Activated CD4-positive, CD25-positive, alpha-beta regulatory T cell treated with anti-CD3 and anti-CD28 coated beads, Interleukin-2, amount 50 U/mL, for 72 hours (primary cell): Measurements from ENCODE around the gene CCDC92B.

Source experiments
- DNase-seq: peaks from one replicate; pipeline ENCODE4 v3.0.0; 2021

Gene CCDC92B

DNA sequence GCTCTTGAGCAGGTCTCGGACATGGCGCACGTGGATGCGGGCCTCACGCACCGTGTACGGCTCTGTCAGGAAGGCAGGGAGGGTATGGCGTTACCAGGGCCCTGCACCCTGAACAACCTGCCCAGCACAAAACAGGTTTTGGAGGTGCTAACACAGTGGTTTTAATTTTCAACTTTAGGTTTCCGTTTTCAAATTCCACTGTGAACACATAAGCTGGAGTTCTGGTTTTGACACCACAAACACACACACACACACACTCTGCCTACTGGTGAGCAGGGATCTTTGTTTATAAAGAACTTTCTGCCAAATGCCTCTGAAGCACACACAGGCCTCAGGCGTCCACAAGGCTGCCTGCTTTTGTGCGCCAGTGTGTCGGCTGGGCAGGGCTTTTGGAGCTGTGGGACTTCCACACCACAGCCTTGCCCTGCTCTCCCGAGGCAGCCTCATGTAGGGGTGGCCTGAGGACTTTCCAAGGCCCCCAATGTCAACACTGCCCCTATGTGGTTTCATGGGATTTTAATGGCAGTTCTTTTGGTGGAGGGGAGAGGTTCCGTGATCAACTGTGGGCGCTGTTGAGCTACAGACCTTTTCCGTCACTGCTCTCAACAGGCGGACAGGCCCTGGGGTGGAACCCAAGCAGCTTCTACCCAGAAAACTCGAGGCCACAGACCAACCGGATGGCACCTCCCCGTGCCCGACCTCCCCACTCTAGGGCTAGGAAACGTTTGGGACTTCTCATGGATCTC, 47.3 kb downstream of the CCDC92B start:
- no peak for DNase-seq

DNA sequence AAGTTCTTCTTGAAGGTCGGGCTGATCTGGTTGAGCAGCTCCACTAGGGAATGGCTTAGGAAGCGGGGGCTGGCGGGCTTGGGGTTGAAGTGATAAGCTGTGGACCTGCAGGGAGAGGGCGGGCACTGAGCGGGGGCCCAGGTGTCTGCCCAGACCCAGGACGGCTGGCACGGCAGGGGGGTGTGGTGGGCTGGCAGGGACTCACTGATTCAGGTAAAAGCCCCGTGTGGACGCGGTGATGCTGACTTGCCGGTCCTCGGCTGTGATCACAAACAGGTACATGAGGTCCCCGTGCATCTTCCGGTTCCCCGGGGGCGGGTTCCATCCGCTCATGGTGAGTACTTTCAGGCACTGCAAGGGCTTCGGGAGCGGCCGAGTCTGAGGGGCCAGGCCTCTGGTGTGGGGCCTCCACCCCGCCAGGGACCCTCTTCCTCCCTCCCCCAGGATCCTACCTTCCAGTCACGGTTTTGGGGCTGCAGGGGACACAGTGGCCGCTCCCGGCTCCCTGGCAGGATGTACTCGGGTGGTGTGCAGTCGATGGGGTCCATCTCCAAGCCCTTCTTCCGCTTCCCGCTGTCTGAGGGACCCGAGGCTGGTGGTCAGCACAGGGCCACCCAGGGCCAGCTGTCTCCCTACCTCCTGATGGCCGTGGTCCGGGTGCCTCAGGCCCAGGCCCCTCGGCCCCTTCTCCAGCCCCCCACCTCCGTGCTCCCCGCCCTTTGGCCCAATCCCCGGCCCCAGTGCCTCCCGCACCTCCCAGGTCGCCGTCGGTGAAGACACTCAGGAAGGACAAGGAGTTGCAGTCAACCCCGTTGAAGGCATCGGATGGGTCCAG, 48.1 kb downstream of the CCDC92B start:
- no peak for DNase-seq

DNA sequence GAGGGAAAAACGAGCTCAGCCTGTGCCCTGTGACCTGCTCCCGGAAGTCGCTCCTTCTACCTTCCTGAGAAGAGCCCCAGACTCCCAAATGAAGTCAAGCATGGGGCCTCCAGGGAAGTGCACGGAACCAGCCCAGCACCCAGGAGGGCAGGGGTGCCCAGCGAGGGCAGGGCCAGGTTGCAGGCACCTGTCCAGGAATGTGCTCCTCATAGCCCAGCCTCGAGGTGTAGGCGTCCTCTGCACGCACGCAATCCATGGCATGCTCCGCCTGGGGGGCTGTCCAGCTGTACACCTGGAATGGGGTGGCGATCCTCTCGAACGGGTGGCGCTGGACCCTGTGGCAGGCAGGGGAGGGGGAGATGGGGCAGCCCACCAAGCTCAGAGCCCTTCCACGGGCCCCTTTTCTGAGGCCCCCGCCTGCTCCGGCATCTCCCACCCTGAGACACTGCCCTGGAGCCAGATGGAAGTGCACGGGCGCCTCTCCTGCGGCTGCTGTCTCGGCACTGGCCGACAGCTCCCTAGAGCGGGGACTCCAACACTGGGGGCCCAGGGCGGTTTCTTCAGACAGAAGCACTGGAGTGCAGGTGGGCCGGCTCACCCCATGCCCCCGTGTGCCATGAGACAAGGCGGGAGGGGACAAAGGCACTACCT, 48.8 kb downstream of the CCDC92B start:
- peak; percentile 16 for DNase-seq

DNA sequence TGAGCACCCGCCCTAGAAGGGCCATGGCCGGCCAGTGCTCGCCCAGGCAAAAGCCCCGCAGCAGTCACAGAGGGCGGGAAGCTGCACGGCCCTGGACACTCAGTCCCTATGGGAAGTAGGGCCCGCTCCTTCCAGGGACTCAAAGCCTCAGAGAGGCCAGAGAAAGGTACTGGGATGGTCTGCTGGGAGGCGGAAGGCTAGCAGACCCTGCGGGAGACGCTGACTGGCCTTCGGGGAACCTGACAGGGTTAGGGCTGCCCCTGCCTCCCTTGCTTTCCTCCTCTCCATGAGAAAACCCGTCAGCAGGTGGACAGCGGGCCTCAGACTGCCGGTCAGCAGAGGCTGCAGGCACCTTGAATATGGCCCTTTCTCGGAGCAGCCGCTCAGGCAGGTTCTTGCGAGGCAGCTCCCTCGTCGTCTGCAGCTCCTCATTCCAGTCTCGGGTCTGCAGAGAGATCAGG, 49.4 kb downstream of the CCDC92B start:
- DNase-seq: peak; percentile 17

DNA sequence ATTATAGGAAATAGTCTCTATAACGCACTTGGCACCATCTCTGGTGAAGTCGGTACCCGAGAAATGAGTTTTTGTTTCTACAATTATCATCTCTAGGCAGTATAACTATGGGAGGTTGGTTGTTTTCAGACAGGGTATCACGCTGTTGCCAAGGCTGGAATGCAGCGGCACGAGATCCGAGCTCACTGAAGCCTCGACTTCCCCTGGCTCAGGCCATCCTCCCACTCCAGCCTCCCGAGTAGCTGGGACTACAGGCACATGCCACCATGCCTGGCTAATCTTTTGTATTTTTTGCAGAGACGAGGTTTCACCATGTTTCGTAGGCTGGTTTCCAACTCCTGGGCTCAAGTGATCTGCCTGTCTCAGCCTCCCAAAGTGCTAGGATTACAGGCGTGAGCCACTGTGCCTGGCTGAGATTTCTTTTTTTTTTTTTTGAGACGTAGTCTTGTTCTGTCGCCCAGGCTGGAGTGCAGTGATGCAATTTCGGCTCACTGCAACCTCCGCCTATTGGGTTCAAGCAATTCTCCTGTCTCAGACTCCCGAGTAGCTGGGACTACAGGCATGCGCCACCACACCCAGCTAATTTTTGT, 50.1 kb downstream of the CCDC92B start:
- DNase-seq: peak; percentile 16

DNA sequence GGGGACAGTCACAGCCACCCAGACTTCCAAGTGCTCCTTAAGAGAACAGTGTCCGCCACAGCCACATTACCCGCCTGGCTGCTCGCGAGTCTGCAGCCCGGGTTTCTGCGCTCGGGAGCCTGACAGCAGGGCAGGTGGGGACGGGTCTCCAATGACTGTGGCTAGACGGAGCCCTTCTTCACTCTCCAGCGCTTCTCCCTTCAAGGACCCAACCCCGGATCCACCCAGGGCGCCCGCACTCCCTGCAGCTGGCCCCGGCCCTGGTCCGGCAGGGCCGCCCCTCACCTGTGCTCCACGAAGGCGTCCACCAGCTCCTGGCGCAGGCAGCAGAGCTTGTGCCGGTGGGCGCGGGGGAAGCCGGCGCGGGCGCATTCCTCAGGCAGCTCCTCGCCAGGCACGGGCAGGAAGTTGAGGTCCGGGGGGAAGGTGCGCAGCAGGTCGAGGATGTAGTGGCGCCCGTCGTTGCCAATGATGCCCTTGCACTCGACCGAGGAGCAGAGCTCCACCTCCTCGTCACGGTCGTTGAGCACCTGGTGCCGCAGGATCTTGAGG, 51.8 kb downstream of the CCDC92B start:
- DNase-seq: no peak

DNA sequence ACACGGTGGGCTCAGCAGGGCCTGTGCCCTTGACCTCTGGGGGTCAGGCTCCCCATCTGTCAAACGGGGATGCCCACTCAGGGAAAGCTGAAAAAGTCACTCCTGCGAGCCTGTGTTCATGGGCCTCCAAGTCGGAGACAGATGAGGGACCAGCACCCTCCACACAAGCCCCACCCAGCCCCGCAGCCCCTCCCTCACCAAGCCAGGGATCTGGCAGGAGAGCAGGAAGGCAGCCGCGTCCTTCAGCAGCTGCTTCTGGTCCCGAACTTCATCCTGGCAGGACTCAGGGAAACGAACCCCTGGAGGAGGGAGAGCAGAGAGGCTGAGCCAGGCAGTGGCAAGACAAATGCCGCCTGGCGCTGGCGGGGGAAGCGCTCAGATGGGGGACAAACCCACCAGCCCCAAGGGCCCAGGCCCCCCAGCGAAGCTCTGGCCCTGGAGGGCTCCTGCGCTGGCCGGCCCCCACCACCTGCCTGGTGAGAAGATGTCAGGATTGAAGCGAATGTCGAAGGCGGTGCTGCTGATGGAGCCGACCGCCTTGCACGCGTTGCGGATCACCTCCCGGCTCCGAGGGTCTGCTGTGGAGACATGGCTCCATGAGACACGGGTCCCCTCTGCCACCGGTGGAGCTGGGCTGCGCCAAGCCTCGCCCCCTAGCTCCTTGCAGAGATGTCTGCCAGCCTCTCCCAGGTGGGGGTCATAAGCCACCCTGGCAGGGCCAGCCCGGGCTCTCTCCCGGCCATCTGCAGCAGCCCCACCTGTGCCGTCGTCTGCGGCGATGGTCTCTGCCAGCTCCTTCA, 53.3 kb downstream of the CCDC92B start:
- DNase-seq: no peak

DNA sequence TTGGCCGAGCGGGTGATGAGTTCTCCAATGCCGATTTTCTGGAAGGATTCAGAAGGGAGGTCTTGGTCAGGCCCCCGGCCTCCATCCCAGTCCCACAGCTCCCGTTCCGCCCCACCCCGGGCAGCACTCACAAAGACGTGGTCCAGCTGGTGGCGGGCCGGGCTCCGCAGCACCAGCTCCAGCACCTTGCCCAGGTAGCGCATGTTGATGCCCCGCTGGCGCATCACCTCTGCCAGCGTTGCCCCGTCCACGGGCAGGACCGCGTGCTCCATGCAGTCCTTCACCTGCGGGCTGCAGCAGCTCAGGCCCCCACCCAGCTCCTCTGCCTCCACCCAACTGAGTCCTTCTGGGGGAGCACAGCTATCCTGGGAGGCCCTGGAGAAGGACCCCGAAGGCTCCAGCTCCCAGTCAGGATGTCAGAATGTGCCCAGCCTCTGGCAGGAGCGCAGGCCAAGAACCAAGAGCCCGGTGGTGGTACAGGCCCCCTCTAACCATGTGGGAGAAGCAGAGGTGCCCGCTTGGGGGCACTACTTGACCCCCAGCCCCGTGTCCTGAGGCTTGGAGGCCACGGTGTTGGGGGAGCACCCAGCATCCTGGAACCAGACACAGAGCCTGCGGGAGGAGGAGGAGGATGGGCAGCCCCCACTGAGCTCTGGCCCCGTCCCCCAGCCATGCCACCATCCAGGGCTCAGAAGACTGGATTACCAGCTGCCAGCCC, 54.0 kb downstream of the CCDC92B start:
- no peak for DNase-seq

DNA sequence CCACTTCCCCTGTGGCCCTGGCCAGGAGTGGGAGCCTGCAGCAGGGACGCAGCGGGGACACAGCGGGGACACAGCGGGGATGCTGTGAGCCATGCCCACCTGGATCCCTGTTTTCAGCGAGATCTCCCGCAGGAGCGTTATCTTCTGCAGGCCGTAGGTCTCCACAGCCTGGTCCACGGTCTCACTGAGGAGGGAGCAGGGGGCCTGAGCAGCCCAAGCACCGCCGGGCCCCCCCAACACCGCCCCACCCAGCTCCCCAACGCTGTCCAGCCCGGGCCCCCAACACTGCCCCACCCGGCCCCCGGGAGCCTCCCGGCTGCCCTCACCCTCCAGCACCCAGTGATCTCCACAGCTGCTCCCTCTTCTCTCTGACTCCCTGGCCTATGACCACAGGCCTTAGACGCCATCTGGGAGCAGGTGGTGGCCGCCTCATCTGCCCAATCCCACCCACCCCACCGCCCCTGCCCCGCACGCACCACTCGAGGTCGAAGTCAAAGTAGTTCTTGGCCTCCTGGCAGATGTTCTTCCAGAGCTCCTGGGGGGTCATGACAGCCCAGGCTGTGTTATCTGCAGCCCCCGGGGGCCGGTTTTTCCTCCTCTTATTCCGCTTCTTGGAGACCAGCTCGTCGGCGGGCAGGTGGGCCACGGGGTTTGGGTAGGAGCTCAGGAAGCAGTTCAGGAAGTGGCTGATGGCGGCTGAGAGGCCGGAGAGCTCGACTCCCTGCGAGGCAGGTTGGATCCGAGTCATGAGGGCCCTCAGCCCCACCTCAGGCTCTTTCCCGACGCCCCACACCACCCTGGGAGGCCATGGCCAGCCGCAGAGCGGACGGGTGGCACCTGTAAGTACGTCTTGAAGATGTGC, 54.8 kb downstream of the CCDC92B start:
- DNase-seq: no peak

DNA sequence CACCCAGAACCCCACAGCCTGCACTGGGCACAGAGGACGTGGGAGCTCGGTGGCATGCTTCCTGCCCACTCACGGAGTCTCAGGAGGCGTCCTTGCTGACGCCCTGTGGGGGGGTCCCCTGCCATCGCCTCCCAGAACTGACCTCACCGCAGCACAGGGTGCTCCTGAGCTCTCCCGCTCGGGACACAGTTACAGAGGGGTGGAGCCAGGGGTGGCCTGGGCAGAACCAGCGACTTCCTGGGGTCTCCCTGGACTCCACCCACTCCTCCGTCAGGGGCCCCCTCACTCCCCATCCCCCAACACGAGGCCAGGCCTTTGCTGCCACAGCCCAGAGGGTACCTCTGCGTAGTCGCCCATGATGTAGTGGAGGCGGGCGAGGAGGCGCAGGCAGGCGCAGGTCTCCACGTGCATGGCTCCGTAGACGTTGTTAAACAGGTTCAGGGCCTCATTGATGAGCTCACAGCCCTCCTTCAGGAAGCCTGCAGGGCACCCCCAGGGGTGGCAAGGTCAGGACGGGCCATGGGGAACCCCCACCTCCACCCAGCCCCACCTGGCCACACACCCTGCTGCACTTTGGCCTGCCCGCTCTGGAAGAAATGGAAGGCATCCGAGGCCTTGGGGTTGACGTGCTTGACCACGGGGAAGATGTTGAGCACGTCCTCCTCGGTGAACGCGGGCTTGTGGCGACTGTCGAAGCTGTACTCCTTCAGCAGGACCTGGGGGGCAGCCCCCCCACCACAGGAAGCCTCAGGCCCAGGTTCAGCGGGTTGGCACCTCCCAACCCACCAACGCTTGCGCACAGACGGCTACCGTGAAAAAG, 55.7 kb downstream of the CCDC92B start:
- no peak for DNase-seq

DNA sequence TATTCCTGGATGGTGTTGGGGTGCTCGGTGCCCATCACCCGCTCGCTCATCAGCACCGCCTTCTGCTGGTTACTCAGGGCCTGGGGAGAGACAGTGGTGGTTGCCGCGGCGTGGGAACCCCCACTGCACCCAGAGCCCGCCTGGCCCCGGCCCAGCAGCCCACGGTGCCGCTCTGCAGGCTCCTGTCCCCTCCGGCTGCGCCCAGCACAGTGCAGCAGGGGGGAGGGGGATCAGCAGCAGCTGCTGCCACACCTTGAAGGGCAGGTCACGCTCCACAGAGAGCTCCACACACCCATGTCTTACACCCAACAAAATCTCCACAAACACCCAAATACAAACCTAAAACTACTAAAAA, 56.7 kb downstream of the CCDC92B start:
- no peak for DNase-seq

DNA sequence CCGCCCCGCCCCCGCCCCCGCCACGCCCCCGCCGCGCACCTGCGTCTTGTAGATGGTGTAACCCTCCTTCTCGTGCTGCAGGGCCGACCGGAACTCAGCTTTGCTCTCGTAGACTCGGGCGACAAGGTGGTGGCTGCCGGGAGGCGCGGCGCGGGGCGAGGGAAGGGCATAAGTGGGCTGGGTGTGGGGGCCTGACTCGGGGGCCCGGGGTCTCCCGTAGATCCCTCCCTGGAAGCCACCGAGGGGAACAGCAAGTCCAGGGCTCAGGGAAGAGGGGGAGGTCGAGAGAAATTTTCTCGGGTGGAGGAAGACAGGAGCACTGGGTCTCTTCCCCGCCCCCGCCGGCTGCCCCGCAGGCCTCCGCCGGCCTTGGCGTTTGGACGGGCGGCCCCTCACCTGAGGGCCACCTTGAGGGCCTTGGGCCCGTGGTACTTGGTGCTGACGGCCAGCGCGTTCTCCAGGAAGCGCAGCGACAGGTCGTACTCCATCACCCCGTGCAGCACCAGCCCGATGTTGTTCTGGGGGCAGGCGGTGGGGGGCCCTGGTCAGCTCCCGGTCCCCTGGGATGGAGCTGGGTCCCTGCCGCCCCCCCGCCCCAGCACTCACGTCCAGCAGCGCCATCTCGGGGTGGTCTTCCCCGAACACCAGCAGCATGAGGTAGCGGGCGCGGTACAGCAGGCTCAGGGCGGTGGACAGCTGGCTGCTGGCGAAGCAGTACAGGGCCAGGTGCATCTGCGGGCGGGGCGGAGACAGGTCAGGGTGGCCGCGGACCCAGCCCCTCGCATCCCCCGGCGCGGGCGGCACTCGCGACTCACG, 57.3 kb downstream of the CCDC92B start:
- DNase-seq: no peak

DNA sequence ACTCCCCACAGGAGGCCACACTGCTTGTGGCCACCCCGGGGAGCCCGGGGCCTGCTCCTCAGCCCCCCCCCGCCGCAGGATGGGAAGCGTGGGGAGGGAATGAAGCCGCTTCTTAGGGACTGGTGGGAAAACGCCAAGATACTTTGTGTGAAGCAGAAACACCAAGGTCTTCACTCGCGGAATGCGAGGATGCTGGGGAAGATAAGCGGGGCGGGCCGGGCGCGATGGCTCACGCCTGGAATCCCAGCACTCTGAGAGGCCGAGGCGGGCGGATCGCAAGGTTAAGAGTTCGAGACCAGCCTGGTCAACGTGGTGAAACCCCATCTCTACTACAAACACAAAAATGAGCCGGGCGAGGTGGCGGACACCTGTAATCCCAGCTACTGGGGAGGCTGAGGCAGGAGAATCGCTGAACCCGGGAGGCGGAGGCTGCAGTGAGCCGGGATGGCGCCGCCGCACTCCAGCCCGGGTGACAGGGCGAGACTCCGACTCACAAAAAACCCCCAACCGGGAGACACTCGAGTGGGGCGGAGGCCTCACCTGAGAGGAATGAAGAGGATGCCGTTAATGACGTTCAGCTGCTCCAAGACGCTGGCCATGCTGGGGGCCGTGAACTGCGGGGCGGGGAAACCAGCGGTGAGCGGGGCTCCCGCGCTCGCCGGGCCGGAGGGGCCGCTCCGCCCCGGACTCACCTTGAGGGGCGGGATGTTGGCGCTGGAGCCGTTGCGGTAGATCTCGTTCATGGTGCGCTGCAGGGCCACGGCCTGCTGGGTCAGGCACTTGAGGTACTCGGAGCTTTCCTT, 58.2 kb downstream of the CCDC92B start:
- DNase-seq: no peak

DNA sequence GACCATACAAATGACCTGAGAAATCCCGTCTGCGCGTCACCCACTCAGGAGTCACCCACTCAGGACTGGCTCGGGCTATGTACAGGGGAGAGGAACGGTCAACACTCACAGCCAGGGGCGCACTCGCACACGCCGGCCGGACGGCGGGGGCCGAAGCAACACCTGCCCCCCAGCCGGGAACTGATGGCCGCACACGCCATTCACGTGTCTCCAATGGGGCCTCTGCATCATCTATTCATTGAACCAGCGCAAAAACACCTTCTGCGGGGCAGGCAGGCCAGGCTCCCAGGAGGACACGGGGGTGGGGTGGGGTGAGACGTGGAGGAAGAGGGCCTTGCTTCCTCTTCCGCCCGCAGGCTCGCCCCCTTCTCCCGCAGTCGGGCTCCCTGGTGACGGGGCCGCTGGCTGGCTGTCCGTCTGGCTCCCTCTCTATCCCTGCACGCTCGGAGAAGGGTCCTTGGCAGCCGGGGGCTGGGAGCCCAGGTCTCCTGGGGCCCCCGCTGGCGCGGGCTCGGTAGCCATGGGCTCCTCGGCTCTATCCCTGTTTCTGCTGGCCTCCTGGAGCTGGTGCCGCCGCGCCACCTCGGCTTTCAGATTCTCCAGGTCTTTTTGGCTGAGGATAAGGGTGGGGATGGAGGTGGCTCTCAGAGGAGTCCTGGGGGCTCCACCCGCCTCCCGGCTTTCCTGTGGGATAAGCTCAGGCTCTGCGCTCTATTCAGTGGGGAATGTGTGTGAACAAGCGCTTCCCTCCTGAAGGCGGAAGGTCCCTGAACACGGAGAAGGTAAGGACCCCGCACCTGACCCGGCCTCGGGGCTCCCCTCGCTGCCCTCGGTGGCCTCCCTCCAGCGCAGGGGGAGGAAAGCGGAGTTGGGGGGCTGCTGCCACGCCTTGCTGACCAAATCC, 59.0 kb downstream of the CCDC92B start:
- no peak for DNase-seq

DNA sequence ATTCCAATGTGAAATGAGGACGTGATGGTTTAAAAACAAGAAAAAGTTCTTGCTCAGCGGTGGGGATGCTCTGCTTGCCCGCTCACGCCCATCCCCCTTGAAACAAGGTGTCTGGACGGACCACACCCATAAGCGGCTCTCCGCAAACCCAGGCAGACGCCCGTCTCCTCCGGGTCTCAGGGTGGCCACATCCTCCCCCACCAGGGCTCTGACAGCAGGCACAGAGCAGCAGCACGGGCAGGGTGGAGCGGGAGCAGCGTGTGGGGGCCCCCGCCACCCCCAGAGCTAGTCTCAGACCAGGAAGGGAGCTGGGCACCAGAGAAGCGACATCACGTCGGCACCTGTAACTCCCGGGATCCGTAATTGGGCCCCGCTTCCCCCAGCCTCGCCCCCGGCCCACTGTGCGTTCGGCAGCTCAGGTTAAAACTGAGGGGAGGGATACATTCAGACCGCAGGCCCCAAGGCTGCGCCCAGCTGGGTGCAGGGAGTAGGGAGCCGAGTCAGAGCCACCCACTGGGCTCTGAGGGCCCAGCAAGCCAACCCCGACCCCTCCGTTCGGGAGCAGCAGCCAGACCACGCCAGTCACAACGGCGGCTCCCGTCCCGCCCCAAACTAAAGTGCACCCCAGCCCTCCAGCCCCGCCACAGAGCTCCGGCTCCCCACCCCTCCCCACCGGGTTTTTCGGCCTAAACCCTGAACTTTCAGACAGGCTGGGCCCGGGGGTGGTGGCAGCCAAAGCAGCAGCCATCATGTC, 59.9 kb downstream of the CCDC92B start:
- DNase-seq: no peak
